GM21717 (cell line): ENCODE measurements around the gene TMEM14A.
"Not testable (repeated sequence)": the region's sequence is repeated elsewhere in the genome, so short reads cannot be mapped to it uniquely, and the experiment has no call there.

Source experiments
- ATAC-seq: cut with Tn5 transposase; IDR thresholded peaks from one replicate; pipeline ENCODE4 v1.9.1; 2021; ENCODE audit warnings: mild to moderate bottlenecking, moderate library complexity; ENCODE audit not compliant: unreplicated experiment

Gene TMEM14A

DNA sequence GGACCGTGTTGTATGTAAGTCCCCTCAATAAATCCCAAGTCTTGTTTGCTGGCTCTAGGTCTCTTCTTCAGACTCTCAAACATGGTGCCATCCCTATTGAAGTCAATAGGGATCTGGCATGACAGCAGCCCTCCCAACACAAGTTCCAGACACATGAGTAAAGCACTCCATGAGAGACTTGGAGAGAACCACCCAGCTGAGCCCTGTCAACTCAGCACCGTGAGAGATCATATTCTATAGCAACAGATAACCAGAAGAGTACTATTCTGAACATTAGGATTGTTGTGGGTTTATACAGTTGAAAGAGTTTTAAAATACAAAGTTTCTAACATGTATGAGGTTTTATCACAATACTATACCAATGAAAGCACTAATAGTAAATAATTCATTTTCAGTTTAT lies 23.5 kb downstream of the TMEM14A start:
- no peak for ATAC-seq

DNA sequence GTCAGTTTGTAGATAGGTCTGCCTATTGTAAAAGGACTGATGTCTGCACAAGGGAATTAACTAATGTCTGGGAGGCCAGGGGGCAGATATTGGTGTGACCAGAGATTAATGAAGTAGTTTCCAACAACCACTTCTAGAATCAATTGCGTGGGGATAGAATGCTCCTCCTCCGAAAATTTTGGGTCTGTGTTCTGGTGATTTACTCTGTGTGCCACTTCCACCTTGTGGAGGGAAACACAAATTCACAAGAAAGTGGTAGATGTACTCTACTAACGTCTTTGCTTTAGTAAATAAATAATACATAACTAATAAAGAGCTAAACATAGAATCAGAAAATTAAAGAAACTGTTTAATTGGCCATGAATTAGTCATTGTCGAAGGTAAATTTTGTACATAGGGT lies 25.5 kb downstream of the TMEM14A start:
- no peak for ATAC-seq

DNA sequence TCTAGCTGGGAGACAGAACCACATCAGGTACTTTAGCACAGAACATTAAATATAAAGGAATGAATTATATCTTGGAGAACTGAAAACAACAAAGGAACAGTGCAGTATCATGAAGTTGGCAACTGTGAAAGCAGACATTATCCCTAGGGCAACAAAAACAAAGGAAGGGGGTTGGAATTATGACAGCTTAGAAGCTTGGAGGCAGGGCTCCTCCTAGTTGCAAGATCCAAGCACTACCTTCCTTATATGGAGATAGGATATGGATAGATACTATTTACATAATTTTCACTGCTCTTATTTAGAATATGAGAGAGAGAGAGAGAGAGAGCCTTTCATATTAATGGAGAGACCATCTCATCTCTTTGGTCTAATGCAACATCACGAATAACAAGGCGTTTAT lies 27.0 kb downstream of the TMEM14A start:
- ATAC-seq = no peak

- no peak for ATAC-seq
These were observed 33.1 kb downstream of the TMEM14A start for GRCh38 chr6:52704060-52704459.

- not testable (repeated sequence) for ATAC-seq
These were observed 34.0 kb downstream of the TMEM14A start for GRCh38 chr6:52704781-52705502.

- ATAC-seq = no peak
These were observed 35.1 kb downstream of the TMEM14A start for GRCh38 chr6:52706001-52706400.

- ATAC-seq = no peak
These were observed 37.2 kb downstream of the TMEM14A start for GRCh38 chr6:52707963-52708680.

- ATAC-seq = no peak
These were observed 41.2 kb downstream of the TMEM14A start for GRCh38 chr6:52712136-52712535.

GRCh38 chr6:52714761-52715160 lies 43.8 kb downstream of the TMEM14A start:
- not testable (repeated sequence) for ATAC-seq

- ATAC-seq = no peak
These were observed 47.6 kb downstream of the TMEM14A start for GRCh38 chr6:52718550-52718949.

GRCh38 chr6:52720321-52720720 lies 49.4 kb downstream of the TMEM14A start:
- ATAC-seq = no peak

DNA sequence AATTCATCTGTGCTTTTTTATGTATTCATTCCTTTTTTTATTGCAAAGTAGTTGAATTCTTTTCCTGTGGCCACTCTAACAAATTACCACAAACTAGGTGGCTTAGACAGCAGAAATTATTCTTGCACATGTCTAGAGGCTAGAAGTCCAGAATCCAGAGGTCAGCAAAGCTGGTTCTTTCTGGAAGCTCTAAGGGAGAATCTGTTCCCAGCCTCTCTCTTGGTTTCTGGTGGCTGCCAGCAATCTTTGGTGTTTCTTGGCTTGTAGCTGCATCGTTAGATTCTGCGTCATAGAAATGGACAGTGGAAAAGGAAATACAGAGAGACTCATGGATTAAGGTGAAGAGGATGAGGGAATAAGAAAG lies 53.1 kb downstream of the TMEM14A start:
- no peak for ATAC-seq

- peak; percentile 99 for ATAC-seq
These were observed 53.7 kb downstream of the TMEM14A start for GRCh38 chr6:52724406-52725121.

- ATAC-seq = no peak
These were observed 54.2 kb downstream of the TMEM14A start for GRCh38 chr6:52725143-52725534.

DNA sequence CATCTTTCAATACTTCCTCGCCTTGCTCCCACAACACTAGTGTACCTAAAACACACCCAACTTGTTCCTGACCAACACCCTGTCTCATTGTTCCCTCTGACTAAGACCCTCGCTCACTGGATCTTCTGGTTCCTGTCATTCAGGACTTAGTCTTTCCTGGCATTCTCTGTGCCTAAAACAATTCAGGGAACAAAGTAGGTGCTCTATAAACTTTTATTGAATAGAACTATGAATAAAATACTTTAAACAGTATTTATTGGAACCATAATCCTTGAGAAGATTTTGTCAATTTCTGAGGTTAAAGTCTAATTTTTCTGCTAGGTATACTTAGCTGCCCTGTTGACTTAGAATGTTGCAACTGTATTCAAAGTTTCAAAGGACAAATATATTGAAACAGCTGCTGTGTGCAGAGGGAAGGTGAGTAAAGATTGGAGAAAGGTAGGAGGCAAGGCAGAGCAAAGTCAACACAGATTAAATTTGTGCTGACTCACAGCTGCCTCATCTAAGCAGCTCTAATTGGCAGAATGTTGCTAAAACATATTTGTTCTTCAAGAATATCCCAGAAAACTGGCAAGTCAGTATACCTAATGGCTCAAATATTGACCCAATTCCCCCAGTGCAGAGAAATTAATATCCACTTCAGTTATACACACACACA lies 54.8 kb downstream of the TMEM14A start:
- ATAC-seq = no peak

DNA sequence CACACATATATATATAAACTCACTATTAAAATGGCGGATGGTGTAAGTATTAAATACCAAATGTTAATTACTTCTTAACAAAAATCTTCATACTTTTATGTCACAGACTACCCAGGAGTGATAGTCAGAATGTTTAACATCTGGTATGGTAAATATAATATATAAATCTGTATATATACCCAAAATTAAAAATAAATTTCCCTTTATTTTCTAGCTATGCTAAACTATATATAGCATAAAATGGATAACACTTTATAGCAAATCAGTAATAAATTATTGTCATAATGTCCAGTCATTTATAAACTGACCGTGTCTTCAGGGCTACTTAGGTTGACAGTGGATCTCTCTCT lies 55.3 kb downstream of the TMEM14A start:
- ATAC-seq = no peak

GRCh38 chr6:52726741-52727535 lies 56.0 kb downstream of the TMEM14A start:
- ATAC-seq = no peak

DNA sequence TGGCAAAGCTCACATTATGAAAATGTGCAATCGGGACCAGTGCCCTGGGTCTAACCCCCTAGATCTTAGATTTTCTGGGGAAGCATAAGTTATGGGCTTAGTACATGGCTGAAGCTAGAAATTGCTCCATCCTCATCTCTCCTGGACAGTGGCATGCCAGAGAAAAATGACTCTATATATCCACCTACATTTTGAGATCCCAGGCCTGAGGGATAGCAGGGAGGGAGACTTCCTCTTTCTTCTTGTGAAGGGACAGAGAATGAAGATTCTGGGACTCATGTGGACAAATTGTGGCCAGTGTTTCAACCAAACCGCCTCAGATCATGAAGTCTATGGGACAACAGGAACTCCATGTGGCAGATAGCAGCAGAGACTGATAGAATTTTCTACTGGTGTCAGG lies 57.0 kb downstream of the TMEM14A start:
- no peak for ATAC-seq

- ATAC-seq = no peak
These were observed 57.5 kb downstream of the TMEM14A start for GRCh38 chr6:52728394-52728793.

DNA sequence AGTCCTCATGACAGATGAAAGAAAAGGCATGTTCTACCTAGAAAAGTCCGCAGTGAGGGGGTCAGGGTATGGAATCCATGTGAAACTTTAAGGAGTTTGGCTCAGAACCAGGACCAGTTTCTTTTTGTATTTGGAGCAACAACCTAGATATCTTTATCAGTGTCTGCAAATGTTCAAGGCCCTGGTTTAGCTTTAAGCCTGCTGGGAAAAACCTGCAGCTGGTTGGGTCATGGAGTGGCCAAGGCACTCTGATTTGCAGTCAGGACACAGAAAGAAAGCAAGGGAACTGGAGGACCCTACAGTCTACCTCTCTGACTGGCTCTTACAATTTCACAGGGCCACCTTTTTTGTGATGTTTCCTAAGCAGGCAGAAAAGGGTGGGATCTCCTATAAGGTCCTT lies 58.7 kb downstream of the TMEM14A start:
- ATAC-seq = no peak

GRCh38 chr6:52731719-52732118 lies 60.8 kb downstream of the TMEM14A start:
- no peak for ATAC-seq
